NT2/D1 (cell line): Measurements from ENCODE around the gene TIRAP.

Experiments
- SUZ12 ChIP-seq: IDR thresholded peaks from 2 replicates; pipeline ENCODE4 v1.6.1; 2011; ENCODE audit not compliant: insufficient read length, insufficient read depth; ENCODE audit errors: extremely low read depth
- ZNF274 ChIP-seq: IDR thresholded peaks from 2 replicates; pipeline ENCODE4 v1.6.1; 2011; ENCODE audit warnings: mild to moderate bottlenecking, low read depth, low read length

- TF ChIP-seq ZNF274: no peak
- TF ChIP-seq SUZ12: no peak
Observed at GRCh38 chr11:126257144-126257543, 25.7 kb upstream of the TIRAP start.
